Upper lobe of right lung (tissue), 1 donor: Measurements from ENCODE around the gene TRPM4. TPM values are rescaled to one million over a fixed set of nuclear protein-coding genes. Genes with fewer than 3 reads are reported as not detected.
A peak's percentile ranks its signal among the peaks of the same experiment; 100 is the strongest.

Experiments
- ATAC-seq: fragments of 200-7000 bp; cut with Tn5 transposase; one replicate; pipeline ENCODE4 v1.9.1; 2020; ENCODE audit warnings: mild to moderate bottlenecking, moderate library complexity
- DNase-seq: peaks from one replicate; pipeline ENCODE4 v3.0.0-alpha.2; 2020
- H3K27ac ChIP-seq: fragments of 200-600 bp; one replicate; pipeline ENCODE4 v1.8.0; 2022
- H3K27me3 ChIP-seq: fragments of 200-600 bp; one replicate; pipeline ENCODE4 v1.8.0; 2022; ENCODE audit warnings: mild to moderate bottlenecking
- H3K36me3 ChIP-seq: fragments of 200-600 bp; one replicate; pipeline ENCODE4 v1.8.0; 2022
- H3K4me1 ChIP-seq: fragments of 200-600 bp; one replicate; pipeline ENCODE4 v1.8.0; 2022
- H3K4me3 ChIP-seq: fragments of 200-600 bp; one replicate; pipeline ENCODE4 v1.8.0; 2022; ENCODE audit warnings: mild to moderate bottlenecking
- H3K9me3 ChIP-seq: fragments of 200-600 bp; one replicate; pipeline ENCODE4 v1.8.0; 2022
- intact Hi-C: fragments of 100-400 bp; cut with DNase I; formaldehyde crosslinking; loops from one replicate; pipeline ENCODE4 v1.11.0; 2022
- long read RNA-seq: library from polyadenylated mRNA; unstranded; transcript quantifications from one replicate; pipeline ENCODE4 v2.0.0, GENCODE V29; 2021
- total RNA-seq: library from RNA; stranded (reverse); fragmentation: NEBNext Ultra II Directional; extraction: Animal tissue kit (Norgen Biotek cat#: 25700); gene quantifications from one replicate; pipeline ENCODE4 v1.2.1, GENCODE V29; 2021
- TF ChIP-seq, protein P1 (sequence below): fragments of 200-600 bp; IDR thresholded peaks from one replicate; pipeline ENCODE4 v1.8.0; 2022; ENCODE audit warnings: antibody characterized with exemption
- donor health status: DM: no; HTN: yes; CAD: no; lungs with severe emphysema.

TRPM4 gene
- 44.3 TPM for total RNA-seq
- long read RNA-seq, full-length matches to known transcripts = 25 of 89 reads
- long read RNA-seq, partial matches to known transcripts = 49 of 89 reads
- long read RNA-seq, other reads (novel, unspliced or antisense) = 15 of 89 reads

DNA sequence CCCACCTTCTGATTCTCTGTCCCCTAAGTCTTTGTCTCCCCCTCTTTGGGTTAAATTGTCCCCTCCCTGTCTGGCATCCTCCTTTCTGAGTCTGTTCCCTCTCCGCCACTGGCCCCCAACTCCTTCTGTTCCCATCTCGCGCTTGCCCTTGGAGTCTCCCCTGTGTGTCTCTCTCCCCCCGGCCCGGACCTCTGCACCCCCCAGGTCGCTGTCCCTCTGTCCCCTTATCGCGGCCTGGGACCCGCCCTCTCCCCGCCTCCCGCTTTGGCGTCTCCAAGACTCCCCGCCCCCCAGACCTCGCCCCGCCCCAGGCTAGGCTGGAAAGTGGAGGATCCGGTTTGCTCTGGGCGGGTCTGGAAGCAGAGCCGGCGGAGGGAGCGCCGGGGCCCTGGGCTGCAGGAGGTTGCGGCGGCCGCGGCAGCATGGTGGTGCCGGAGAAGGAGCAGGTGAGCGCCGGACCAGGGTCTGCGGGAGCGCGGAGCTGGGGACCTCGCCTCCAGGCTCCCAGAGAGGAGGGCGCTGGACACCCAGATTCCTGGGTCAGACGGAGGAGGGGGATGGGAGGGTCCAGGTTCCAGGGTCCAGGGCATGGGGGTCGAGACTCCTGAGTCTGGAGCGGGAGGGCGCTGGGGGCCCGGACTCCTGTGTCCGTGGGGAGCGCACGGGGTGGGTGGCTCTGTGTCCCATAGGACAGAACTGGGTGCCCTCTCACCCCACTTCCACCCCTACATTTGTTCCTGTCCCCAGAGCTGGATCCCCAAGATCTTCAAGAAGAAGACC lies at the start of gene TRPM4:
Gene TRPM4, plus strand, starts transcription at position 348 of the 780 bp plus-strand sequence. Its CDS starts 75 bp downstream, at position 423.
- Histone ChIP-seq H3K27ac (peak within 1 kb of the TSS; percentile 83), H3K4me3 (peak within 1 kb of the TSS; percentile 92), H3K36me3 (no peaks in the 10 kb centered on the region), H3K4me1 (no peaks in the 10 kb centered on the region), H3K9me3 (no peaks in the 10 kb centered on the region), H3K27me3 (no peaks in the 10 kb centered on the region)
- DNase-seq (peak; percentile 96), ATAC-seq (peak; percentile 96)
- TF ChIP-seq, protein P1, sequence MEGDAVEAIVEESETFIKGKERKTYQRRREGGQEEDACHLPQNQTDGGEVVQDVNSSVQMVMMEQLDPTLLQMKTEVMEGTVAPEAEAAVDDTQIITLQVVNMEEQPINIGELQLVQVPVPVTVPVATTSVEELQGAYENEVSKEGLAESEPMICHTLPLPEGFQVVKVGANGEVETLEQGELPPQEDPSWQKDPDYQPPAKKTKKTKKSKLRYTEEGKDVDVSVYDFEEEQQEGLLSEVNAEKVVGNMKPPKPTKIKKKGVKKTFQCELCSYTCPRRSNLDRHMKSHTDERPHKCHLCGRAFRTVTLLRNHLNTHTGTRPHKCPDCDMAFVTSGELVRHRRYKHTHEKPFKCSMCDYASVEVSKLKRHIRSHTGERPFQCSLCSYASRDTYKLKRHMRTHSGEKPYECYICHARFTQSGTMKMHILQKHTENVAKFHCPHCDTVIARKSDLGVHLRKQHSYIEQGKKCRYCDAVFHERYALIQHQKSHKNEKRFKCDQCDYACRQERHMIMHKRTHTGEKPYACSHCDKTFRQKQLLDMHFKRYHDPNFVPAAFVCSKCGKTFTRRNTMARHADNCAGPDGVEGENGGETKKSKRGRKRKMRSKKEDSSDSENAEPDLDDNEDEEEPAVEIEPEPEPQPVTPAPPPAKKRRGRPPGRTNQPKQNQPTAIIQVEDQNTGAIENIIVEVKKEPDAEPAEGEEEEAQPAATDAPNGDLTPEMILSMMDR = no peak
- intact Hi-C loops = no loop called here

DNA sequence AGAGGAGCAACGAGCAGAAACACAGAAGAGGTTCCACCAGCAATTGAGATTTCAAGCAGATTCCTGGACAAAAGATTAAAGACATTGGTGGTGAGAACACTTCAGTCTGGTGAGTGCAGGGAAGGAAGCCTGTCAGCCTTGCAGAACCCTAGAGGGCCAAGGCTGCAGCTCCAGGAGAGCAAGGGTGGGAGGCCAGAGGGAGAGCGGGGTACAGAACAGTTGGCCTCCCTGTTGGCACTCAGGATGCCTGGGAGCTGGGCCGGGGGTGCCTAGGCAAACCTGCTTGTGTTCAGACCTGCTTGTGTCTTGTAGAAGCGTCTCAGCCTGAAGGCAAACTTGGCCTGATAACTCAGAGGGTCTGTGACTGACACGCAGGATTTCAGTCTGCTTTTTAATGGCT lies 48.5 kb upstream of the TRPM4 start:
- DNase-seq = no peak
- Histone ChIP-seq H3K27ac (no peak overlapping the region), H3K4me3 (no peak overlapping the region), H3K4me1 (peaks cover 9% of the 10 kb centered on the region), H3K27me3 (no peaks in the 10 kb centered on the region), H3K9me3 (no peaks in the 10 kb centered on the region), H3K36me3 (peaks cover 52% of the 10 kb centered on the region)
- ATAC-seq = no peak
- TF ChIP-seq, protein P1 = no peak
- intact Hi-C loops = no loop called here

DNA sequence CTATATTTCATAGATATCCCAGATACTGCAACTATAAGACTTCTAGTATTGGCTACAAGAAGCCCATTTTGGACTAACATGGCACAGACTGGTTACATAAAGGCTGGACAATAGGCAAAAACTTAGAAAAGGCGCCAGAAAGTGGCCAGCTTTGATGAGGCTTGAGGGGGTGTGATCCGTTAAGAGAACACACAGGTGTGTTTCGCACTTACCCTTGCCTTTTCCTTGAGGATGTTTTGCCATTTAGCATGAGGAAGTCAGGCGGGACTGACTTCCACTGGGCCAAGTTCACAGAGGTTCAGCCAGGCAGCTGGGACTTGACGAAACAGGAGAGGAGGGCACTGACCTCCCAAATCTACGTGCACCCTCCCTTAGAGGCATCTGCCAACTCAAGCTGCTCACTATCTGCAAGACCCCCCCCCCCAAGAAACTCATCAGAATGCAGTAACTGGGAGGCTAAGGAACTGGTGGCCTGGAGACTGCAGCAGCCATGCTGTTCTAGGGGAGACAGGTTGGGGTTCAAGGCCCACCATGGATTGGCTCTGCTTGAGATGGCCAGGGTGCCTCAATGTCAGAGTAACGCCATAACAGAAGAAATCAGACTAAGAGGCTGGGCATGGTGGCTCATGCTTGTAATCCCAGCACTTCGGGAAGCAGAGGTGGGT lies 47.9 kb upstream of the TRPM4 start:
- Histone ChIP-seq H3K27ac (no peak overlapping the region), H3K4me3 (no peak overlapping the region), H3K36me3 (peaks cover 46% of the 10 kb centered on the region), H3K4me1 (peaks cover 9% of the 10 kb centered on the region), H3K9me3 (no peaks in the 10 kb centered on the region), H3K27me3 (no peaks in the 10 kb centered on the region)
- intact Hi-C loops = no loop called here
- TF ChIP-seq, protein P1 = no peak
- no peak for ATAC-seq
- DNase-seq = no peak

DNA sequence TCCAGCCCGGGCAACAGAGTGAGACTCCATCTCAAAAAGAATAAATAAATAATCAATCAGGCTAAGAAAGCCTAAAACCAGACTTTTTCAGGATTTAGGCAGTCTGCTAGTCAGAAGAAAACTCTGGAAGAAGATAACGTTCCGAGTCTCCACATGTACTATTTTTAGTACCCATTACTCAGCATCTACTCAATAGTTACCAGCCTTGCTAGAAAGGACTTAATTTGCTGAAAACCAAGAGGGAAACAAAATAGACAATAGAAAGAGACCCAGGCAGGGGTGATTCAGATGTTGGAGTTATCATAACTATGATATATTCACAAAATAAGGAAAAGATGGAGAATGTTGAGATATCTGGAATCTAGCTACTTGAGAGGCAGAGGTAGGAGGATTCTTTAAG lies 47.0 kb upstream of the TRPM4 start:
- ATAC-seq = no peak
- no peaks in the 10 kb centered on the region for H3K9me3 ChIP-seq
- no peak for DNase-seq
- peaks cover 9% of the 10 kb centered on the region for H3K4me1 ChIP-seq
- no peaks in the 10 kb centered on the region for H3K27me3 ChIP-seq
- H3K4me3 ChIP-seq = no peak overlapping the region
- no peak overlapping the region for H3K27ac ChIP-seq
- TF ChIP-seq, protein P1 = no peak
- intact Hi-C loops = no loop called here
- H3K36me3 ChIP-seq = peaks cover 37% of the 10 kb centered on the region

DNA sequence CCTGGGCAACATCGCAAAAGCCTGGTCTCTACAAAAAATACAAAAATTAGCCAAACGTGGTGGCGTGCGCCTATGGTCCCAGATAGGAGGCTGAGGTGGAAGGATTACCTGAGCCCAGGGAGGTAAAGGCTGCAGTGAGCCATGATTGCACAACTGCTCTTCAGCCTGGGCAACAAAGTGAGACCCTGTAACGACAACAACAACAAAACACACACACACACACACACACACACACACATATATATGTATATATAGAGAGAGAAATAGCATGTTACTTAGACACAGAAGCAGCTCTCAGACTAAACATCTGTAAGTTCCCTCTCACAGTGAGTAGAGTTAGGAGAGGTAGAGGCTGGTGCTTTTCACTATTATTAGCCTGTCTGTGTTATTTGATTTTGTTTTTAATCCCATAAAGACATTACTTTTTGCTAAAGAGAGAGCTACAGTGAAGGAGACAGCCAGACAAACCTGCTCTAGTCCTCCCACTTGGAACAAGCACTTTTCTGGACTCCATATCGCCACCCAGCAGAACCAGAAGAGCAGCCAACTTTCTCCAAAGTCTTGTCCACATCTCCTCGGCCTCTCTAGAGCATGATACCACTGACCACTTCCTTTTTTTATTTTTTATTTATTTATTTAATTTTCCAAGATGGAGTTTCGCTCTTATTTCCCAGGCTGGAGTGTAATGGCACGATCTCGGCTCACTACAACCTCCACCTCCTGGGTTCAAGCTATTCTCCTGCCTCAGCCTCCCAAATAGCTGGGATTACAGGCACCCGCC lies 46.2 kb upstream of the TRPM4 start:
- Histone ChIP-seq H3K4me3 (no peak overlapping the region), H3K4me1 (peaks cover 9% of the 10 kb centered on the region), H3K9me3 (no peaks in the 10 kb centered on the region), H3K36me3 (peaks cover 28% of the 10 kb centered on the region), H3K27me3 (no peaks in the 10 kb centered on the region), H3K27ac (no peak overlapping the region)
- intact Hi-C loops = no loop called here
- ATAC-seq (no peak), DNase-seq (no peak)
- TF ChIP-seq, protein P1 = no peak
